Right atrium auricular region (tissue), 2 donors: ENCODE data around the gene ABCC6. TPM values are rescaled to one million over a fixed set of nuclear protein-coding genes. Genes with fewer than 3 reads are reported as not detected.

Source experiments
- DNase-seq: peaks from one replicate; pipeline ENCODE4 v3.0.0-alpha.2; 2019; ENCODE audit warnings: low spot score
- H3K27ac ChIP-seq, 2 donors: fragments of 200-600 bp; sonication (generic); 1 replicate in 1 of 2; 2 replicates in 1 of 2; pipeline ENCODE4 v1.5.1; 2016 to 2019
- H3K27me3 ChIP-seq, 2 donors: fragments of 200-600 bp; sonication (generic); one replicate each; pipeline versions ENCODE4 v1.5.1 to v1.6.0; 2017 to 2019
- H3K36me3 ChIP-seq: fragments of 200-600 bp; sonication (generic); one replicate; pipeline ENCODE4 v1.5.1; 2016
- H3K4me1 ChIP-seq, 2 donors: fragments of 200-600 bp; sonication (generic); one replicate each; pipeline versions ENCODE4 v1.5.1 to v1.6.0; 2017 to 2019
- H3K4me3 ChIP-seq, 2 donors: fragments of 200-600 bp; sonication (generic); 1 replicate in 1 of 2; 2 replicates in 1 of 2; pipeline ENCODE4 v1.5.1; 2017 to 2019; ENCODE audit warnings: mild to moderate bottlenecking in 1 of 2, moderate library complexity in 1 of 2
- H3K9me3 ChIP-seq, 2 donors: fragments of 200-600 bp; sonication (generic); one replicate each; pipeline ENCODE4 v1.5.1; 2019
- CTCF ChIP-seq, 2 donors: fragments of 200-600 bp; sonication (generic); IDR thresholded peaks; one replicate each; pipeline ENCODE4 v1.5.1; 2019; ENCODE audit warnings: antibody characterized with exemption in 2 of 2
- total RNA-seq, 2 donors: library from RNA; depleted of rRNA; stranded (reverse); fragments of >200 nt; gene quantifications; one replicate each; pipeline ENCODE4 v1.1.0, GENCODE V29; 2016

Gene ABCC6
- total RNA-seq, 2 donors from 2014 or later = 0.52 to 1.8 TPM

GRCh38 chr16:16121185-16121727 lies 102.0 kb downstream of the ABCC6 start:
- Histone ChIP-seq H3K9me3 (peaks cover 0 to 16% of the 10 kb centered on the region in 2 donors), H3K36me3 (peaks cover 46% of the 10 kb centered on the region), H3K27me3 (no peaks in the 10 kb centered on the region), H3K27ac (no peak overlapping the region), H3K4me3 (no peak overlapping the region), H3K4me1 (peaks cover 0 to 12% of the 10 kb centered on the region in 2 donors)
- no peak for DNase-seq
- TF ChIP-seq CTCF (IDR thresholded peaks at IDR 0.05) = no peak

- TF ChIP-seq CTCF (IDR thresholded peaks at IDR 0.05) = no peak
- H3K27ac ChIP-seq = peak overlapping the region in 1 of 2 donors; percentile 18
Measured at GRCh38 chr16:16120382-16121184, 102.7 kb downstream of the ABCC6 start.

GRCh38 chr16:16120044-16120381 lies 103.3 kb downstream of the ABCC6 start:
- Histone ChIP-seq H3K27me3 (no peaks in the 10 kb centered on the region), H3K27ac (no peak overlapping the region), H3K4me3 (no peak overlapping the region), H3K9me3 (peaks cover 0 to 13% of the 10 kb centered on the region in 2 donors), H3K4me1 (peaks cover 0 to 12% of the 10 kb centered on the region in 2 donors), H3K36me3 (peaks cover 57% of the 10 kb centered on the region)
- TF ChIP-seq CTCF (IDR thresholded peaks at IDR 0.05) = no peak
- no peak for DNase-seq

More at GRCh38 chr16:16120382-16121184, 102.7 kb downstream of the ABCC6 start:
- no peaks in the 10 kb centered on the region for H3K27me3 ChIP-seq
- DNase-seq = peak; percentile 67
- H3K4me3 ChIP-seq = no peak overlapping the region
- peaks cover 0 to 12% of the 10 kb centered on the region in 2 donors for H3K4me1 ChIP-seq
- peaks cover 51% of the 10 kb centered on the region for H3K36me3 ChIP-seq
- H3K9me3 ChIP-seq = peaks cover 0 to 16% of the 10 kb centered on the region in 2 donors

GRCh38 chr16:16118337-16118736 lies 105.0 kb downstream of the ABCC6 start:
- TF ChIP-seq CTCF (IDR thresholded peaks at IDR 0.05) = no peak
- no peak for DNase-seq
- H3K27ac ChIP-seq = no peak overlapping the region
- H3K9me3 ChIP-seq = peaks cover 0 to 6% of the 10 kb centered on the region in 2 donors
- peaks cover 53% of the 10 kb centered on the region for H3K36me3 ChIP-seq
- H3K4me3 ChIP-seq = no peak overlapping the region
- H3K4me1 ChIP-seq = peaks cover 0 to 12% of the 10 kb centered on the region in 2 donors
- no peaks in the 10 kb centered on the region for H3K27me3 ChIP-seq

GRCh38 chr16:16116841-16117240 lies 106.5 kb downstream of the ABCC6 start:
- Histone ChIP-seq H3K27me3 (no peaks in the 10 kb centered on the region), H3K9me3 (peaks cover 0 to 6% of the 10 kb centered on the region in 2 donors), H3K4me3 (no peak overlapping the region), H3K36me3 (peaks cover 56% of the 10 kb centered on the region), H3K4me1 (peaks cover 0 to 12% of the 10 kb centered on the region in 2 donors), H3K27ac (no peak overlapping the region)
- DNase-seq = no peak
- TF ChIP-seq CTCF (IDR thresholded peaks at IDR 0.05) = no peak
